Germinal center (tissue), 1 donor: ENCODE data around the gene BRAF.
A peak's percentile ranks its signal among the peaks of the same experiment; 100 is the strongest.
"Not testable (repeated sequence)": the region's sequence is repeated elsewhere in the genome, so short reads cannot be mapped to it uniquely, and the experiment has no call there.

Experiments used
- DNase-seq: peaks from one replicate; pipeline ENCODE4 v3.0.0; 2012; ENCODE audit warnings: mixed read lengths, low spot score

Gene BRAF

DNA sequence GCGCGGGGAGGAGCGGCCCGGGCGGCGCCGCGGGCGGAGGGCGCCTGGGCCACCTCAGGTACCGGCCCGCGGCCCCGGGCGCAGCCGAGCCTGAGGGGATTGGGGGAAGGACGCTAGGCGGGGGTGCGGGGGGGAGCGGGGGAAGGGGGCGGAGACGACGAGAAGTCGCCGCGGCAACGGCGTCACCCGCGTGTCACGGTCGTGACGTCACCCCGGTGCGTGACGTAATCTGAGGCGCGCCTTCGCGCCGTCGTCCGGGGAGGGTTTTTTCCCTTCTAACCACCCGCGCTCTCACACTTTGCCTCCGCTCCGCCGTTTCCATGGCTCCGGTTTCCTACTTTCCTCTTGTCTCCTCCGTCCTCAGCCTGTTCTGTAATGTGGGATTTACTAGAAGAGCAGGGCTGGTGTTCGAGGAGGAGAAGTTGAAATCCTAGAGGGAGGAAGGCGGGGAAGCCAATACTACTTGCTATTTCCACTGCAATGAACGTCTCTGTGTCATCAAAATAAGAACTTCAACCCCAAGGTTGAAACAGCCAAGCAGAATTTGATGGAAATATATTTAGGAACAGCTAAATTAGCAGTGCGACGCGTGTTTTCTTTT, at the start of gene BRAF:
Gene BRAF (minus strand): TSS at position 109 of the 601 bp plus-strand sequence. CDS start 226 bp downstream, outside the sequence.
- peak; percentile 90 for DNase-seq

DNA sequence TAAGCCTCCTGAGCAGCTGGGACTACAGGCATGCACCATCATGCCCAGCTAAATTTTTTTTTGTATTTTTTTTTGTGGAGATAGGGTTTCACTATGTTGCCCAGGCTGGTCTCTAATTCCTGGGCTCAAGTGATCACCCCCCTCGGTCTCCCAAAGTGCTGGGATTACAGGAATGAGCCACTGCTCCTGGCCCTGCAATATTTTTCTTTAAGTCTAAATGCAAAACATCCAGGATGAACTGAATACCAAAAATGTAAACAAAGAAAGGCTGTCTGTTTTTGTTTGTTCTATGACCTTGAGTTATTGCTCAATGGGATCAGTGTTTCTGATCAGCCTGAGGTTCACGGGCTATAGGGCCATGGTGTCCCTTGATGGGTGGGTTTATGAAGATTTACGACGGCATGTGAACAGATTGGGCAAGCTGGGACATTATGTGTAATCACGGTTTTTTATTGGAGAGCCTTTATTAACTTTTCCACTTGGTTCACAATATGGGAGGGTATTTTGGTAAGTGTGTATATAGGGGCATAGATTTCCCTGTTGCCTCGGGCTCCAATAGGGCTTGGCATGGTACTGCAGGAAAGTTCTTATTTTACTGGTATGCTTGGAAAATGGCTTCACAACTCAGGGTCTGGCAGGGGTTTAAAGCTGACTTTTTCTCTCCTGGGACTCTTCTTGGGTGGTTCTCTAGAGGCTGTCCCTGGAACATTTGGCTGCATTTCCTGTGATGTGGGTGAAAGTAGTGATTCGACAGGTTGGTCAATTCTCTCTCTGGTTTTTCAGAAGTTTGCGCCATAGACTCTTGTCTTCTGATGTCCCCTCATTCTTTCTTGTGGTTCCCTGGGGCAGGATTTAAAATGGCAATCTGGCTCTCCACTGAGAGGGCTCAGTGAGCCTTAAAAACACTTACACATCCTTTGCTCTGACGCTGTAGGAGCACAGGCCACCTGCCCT, 48.4 kb upstream of the BRAF start:
- no peak for DNase-seq

DNA sequence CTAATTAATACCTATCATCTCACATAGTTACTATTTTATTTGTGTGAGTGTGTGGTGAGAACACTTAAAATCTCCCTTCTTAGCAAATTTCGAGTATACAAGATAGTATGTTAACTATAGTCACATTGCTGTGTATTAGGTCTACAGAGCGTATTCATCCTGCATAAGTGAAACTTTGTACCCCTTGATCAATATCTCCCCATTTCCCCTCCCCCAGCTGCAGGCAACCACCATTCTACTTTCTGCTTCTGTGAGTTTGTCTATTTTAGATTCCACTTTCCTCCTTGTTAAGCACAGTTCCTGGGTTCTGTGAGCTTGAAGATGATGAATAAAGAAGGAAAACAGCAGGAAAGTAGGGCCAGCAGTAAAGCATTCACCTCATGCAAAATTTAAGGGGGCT, 47.6 kb upstream of the BRAF start:
- no peak for DNase-seq

DNA sequence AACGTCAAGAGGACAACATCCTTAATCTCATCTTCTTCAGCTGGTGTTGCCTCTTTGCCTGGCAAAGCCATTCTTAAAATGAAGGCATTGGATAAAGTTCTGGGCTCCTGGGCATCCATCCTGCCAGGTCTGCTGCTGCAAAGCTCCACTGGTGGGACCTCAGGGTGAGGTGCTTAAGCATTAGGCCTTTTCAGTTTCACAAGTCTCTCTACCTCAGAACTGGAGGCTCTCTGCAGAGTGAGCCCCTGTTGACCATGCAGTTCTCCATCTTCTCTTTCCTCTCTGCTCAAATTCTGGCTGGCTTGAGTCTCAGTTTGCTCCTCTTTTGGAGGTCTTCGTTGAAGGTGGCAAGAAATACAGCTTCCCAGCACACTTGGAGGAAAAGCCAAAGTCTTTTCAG, 42.7 kb upstream of the BRAF start:
- no peak for DNase-seq

DNA sequence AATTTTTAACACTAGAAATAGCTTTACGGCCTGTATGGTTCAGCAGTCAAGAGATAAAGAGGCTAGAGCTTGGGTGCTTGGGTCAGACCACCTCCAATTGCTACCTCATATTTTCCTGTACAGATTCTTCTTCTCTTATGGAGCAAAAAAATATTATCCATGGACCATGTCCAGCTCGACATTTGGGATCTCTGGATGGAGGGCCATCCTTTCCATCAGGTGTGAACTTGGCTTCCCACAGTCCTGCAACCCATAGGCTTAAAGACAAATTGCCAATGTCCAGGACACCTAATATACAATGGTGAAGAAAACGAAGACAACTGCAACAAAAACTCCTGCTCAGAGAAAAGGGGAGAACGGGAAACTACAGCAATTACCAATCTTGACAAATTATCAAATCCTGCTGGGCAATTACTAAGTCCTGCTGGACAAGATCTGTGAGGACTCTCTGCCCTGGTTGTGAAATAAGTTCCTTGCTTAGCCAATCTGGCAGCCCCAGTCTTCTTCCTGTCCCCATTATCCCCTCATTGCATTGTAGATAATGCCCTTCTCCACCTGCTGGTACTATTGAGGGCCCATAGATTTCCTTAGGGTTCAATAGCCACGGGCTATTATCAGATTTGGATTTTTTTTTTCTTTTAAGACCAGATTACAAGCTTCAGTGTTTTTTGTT, 42.0 kb upstream of the BRAF start:
- DNase-seq = no peak

GRCh38 chr7:140961117-140961516, 36.4 kb upstream of the BRAF start:
- DNase-seq = no peak

- DNase-seq = not testable (repeated sequence)
These were observed 32.3 kb upstream of the BRAF start for GRCh38 chr7:140956997-140957396.

DNA sequence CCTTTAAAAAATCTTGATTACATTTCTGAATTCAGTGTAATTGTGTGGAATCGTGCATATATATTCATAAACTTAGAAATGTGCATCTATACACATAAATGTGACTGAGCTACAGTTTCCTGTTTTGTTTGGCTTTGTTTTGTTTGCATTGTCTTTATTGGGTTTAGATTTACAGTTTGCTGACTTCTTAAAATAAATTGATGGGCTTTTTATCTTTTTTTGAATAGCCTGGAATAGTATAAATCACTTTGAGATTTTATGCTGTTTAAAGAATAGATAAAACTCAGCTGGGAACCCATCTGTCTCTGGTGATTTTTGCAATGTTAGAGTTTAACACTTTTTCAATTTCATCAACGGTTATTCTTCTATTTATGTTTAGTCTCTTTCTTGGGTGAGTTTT, 21.2 kb upstream of the BRAF start:
- DNase-seq = no peak

GRCh38 chr7:140942242-140942641, 17.5 kb upstream of the BRAF start:
- DNase-seq = not testable (repeated sequence)

DNA sequence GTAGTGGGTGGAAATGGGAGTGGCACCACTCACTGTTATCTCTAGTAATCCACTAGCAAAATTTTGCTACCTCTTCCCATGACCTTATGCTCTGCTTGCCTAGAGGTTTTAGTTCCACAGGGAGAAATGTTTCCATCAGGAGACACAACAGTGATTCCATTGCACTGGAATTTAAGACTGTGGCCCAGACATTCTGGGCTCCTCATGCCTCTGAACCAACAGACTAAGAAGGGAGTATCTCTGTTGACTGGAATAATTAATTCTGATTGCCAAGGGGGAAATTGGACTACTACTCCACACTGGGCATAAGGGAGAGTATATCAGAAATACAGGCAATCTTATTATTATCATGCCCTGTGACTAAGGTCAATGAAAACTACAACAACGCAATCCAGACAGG, 16.2 kb upstream of the BRAF start:
- no peak for DNase-seq

DNA sequence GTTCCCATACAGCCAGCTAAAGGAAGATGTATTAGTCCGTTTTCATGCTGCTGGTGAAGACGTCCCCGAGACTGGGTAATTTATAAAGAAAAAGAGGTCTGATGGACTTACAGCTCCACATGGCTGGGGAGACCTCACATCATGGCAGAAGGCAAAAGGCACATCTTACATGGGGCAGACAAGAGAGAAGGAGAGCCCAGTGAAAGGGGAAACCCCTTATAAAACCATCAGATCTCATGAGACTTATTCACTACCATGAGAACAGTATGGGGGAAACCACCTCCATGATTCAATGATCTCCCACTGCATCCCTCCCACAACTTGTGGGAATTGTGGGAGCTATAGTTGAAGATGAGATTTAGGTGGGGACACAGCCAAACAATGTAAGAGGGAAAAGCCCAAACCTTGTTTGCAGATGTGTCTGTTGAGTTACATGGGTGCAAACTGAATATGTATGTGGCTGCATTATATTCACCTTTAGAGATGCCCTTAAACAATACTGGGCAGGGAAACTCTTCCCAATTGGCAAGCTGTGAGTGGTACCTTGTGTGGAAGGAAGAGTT, 13.1 kb upstream of the BRAF start:
- DNase-seq = no peak

GRCh38 chr7:140928491-140929309, 4.0 kb upstream of the BRAF start:
- DNase-seq = no peak

- DNase-seq = not testable (repeated sequence)
These were observed 3.2 kb upstream of the BRAF start for GRCh38 chr7:140927945-140928344.

DNA sequence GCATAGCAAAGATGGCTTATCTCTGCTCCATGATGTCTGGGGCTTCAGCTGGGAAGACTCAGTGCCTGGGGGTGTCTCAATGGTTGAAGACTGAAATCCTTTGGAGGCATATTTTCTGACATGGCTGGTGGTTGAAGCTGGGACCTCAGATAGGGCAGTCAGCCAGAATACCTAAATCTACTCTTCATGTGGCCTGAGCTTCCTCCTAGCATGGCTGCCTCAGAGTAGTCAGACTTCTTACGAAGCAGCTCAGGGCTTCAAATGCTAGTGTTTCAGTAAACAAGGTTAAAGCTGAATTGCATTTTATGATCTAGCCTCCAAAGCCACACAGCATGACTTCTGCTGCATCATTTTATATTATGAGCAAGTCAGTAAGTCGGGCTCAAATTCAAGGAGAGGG, 2.6 kb upstream of the BRAF start:
- DNase-seq = no peak

DNA sequence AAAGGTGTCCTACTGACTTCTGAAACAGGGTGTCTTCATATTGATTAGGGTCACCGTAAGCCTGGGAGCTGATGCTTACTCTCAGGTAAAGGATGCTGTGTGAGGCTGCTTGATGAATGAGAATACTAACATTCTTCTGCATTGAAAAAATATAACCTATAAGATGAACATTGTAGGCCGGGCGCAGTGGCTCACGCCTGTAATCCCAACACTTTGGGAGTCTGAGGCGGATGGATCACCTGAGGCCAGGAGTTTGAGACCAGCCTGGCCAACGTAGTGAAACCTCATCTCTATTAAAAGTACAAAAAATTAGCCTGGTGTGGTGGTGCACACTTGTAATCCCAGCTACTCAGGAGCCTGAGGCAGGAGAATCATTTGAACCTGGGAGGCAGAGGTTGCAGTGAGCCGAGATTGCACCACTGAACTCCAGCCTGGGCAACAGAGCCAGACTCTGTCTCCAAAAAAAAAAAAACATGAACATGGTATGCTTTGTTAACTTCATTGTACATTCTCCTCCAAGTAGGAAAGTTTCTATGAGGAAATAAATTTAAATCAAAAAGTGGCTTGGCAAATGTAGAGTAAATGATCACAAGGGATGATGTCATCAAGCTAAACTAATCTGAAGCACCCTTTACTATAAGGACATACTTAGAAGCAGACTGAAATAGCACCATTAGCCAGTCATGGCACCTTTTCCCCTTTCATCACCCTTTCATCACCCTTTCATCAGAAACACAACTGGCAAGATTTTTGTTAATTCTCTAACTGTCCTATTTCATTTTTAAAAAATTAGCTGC, 1.5 kb upstream of the BRAF start:
- no peak for DNase-seq

DNA sequence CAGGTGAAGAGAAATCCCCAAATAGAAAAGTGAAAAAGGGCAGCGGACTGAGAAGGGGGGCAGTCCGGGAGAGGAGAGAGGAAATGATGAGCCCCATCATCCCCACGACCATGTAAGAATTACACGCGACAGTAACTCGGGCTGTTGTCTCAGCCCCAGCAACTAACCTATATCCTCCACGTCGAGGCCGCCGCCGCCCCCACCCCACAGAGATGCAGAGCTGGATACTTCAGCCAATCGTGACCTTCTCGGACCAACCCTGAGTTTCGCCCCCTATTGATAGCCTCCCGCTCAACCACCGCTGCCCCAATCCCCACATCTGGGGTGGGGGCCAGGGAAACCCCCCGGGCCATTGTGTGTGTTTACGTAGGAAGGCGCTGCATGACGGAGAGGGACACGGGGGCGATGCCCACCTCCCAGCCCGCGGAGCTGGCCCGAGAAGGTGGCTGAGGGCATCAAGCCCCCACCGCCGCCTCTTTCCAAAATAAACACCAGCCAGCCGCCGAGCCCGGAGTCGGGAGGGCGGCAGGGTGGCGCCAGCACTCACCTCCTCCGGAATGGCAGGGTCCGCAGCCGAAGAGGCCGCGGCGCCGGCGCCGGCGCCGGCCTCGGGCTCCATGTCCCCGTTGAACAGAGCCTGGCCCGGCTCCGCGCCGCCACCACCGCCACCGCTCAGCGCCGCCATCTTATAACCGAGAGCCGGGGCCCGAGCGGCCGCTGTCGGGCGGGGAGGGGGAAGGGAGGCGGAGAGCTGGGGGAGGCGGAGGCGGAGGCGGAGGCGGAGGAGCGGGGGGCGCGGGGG, 509 bp downstream of the BRAF start:
- peak; percentile 63 for DNase-seq

DNA sequence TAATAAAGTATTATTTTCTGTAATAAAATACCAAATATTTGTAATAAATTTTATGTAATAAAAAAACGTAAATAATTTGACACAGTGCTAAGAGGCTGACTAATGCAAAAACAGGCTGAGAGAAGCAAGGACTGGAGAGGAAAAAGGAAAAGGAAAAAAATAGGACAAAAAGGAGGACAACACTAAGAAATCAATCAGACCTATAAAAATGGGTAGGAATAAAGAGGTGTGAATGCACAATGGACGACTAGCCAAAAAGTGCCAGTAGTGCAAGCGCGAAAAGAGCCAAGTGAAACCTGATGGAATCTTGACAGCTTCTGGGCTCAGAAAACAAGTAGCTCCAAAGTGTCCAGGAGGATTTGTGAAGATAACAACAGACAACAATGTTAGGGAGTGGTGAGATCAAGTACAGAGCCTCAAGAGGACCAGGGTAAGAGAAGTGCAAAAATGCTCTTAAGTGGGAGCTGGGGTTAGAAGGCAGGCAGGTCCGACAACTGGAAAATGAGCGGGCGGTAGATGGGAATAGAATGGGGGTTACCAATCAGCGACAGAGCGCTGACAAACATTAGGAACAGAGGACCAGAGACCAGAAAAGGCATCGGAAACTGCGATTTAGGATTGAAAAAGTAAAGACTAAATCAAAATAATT, 1.2 kb downstream of the BRAF start:
- DNase-seq = no peak

DNA sequence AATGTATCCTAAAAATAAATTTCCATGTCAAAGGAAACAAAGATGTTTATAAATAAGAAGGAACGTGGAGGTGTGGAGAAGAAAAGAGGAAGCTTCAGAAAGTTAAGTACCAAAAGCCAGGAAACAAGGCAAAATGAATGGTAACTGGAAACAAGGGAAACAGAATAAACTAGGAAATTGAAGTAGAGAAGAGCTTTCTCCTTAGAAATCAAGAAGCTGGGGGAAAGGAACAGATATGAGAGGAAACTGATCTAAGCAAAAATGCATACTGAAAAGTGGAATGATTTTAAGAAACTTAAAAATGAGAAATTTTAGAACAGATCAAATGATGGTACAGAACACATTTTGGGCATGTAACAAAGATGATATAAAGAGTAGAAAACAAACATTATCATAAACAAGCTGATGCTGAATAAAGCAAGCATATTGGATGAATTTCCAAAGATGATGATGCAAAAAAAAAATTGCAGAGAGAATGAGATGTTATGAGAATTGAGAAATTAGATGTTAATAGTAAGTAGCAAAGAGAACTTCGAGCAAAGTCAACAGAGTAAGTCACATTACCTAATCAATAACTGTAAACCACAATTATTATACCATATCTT, 1.9 kb downstream of the BRAF start:
- DNase-seq = no peak

DNA sequence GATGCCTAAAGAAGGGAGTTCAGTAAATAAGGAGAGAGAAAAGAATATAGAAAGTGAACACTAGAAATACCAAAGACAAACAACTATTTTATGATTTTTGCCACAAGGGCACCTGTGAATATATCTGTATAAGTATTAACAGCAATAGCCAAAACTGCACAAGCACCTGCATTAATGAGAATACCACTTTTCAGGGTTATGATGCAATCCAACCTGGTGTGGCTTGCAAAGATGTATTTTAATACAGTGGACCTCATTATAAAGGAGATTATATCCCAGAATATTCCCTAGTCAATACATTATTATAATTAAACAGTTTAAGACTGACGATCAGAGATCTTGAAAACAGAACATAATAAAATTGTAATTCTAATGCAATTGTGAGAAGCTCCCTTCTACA, 4.0 kb downstream of the BRAF start:
- no peak for DNase-seq
